ENCODE measurements around the gene RNF32. TPM values are rescaled to one million over a fixed set of nuclear protein-coding genes. Genes with fewer than 3 reads are reported as not detected.

Gene RNF32
- polyA plus RNA-seq, 1 donor (not counting 4 experiments of a cell fraction or from before 2014, with no cell fraction given): 0.34 TPM

DNA sequence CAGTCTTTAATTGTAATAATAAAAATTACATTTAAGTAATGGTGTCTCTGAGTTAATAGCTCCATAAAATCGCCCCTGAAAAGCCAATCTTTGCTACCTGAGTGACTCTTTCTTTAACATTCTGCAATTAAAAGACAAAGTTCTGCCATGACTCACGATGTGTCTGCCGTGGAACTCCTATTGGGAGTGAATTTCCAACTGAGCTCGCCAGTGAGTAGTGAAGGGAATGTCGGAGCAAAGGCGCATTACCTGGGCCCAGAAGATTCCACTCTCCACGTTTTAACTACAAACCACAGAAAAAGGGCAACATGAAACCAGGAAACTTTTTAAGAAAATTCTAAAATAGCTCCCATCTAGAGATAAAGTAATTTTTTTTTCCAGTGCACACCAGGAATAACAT, 36.9 kb upstream of the RNF32 start:
- no peak overlapping the region for H3K9ac ChIP-seq (ENCODE audit: control insufficient read depth, extremely low read depth, insufficient read depth, low read length)
- no peak for FAIRE-seq
- no peaks in the 10 kb centered on the region for H3K4me1 ChIP-seq (ENCODE audit: control insufficient read depth, extremely low read depth, insufficient read depth, low read length)
- H2AFZ ChIP-seq (ENCODE audit: control insufficient read depth, low read length): no peak overlapping the region
- no peak for DNase-seq (ENCODE audit: low read depth, low spot score)
- H3K27ac ChIP-seq (ENCODE audit: control insufficient read depth, insufficient read depth, low read length): no peak overlapping the region
- H3K27me3 ChIP-seq (ENCODE audit: control insufficient read depth, extremely low read depth, insufficient read depth, low read length): peaks cover 2% of the 10 kb centered on the region
- H4K20me1 ChIP-seq (ENCODE audit: control insufficient read depth, extremely low read depth, insufficient read depth, low read length): no peaks in the 10 kb centered on the region
- no peak overlapping the region for H3K4me2 ChIP-seq (ENCODE audit: control insufficient read depth, extremely low read depth, insufficient read depth, low read depth, low read length)
- no peak overlapping the region for H3K4me3 ChIP-seq (ENCODE audit: control insufficient read depth in 2 of 3, extremely low read depth in 1 of 3, insufficient read depth in 2 of 3, low read depth in 1 of 3, low read length in 3 of 3)
- no peaks in the 10 kb centered on the region for H3K36me3 ChIP-seq (ENCODE audit: control insufficient read depth in 2 of 2, extremely low read depth in 1 of 2, insufficient read depth in 2 of 2, low read length in 2 of 2)
- TF ChIP-seq EZH2 (IDR thresholded peaks at IDR 0.05; ENCODE audit: low read length): no peak
- TF ChIP-seq, protein P1, sequence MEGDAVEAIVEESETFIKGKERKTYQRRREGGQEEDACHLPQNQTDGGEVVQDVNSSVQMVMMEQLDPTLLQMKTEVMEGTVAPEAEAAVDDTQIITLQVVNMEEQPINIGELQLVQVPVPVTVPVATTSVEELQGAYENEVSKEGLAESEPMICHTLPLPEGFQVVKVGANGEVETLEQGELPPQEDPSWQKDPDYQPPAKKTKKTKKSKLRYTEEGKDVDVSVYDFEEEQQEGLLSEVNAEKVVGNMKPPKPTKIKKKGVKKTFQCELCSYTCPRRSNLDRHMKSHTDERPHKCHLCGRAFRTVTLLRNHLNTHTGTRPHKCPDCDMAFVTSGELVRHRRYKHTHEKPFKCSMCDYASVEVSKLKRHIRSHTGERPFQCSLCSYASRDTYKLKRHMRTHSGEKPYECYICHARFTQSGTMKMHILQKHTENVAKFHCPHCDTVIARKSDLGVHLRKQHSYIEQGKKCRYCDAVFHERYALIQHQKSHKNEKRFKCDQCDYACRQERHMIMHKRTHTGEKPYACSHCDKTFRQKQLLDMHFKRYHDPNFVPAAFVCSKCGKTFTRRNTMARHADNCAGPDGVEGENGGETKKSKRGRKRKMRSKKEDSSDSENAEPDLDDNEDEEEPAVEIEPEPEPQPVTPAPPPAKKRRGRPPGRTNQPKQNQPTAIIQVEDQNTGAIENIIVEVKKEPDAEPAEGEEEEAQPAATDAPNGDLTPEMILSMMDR (optimal IDR thresholded peaks at IDR 0.05 in 1 of 3, IDR thresholded peaks at IDR 0.05 in 1 of 3, conservative IDR thresholded peaks at IDR 0.05 in 1 of 3; ENCODE audit: extremely low read depth in 1 of 3, insufficient read depth in 2 of 3, low read length in 3 of 3): no peak
- dilution Hi-C loops (cut with MboI; ENCODE audit: extremely low pct_ligation_motif_present, low sequenced_read_pairs): no loop called here
- H3K79me2 ChIP-seq (ENCODE audit: control insufficient read depth, insufficient read depth, low read length): no peaks in the 10 kb centered on the region
- no peaks in the 10 kb centered on the region for H3K9me3 ChIP-seq (ENCODE audit: control insufficient read depth, low read depth, low read length)
- H3K9me1 ChIP-seq (ENCODE audit: control insufficient read depth, extremely low read depth, insufficient read depth, low read length): no peaks in the 10 kb centered on the region

DNA sequence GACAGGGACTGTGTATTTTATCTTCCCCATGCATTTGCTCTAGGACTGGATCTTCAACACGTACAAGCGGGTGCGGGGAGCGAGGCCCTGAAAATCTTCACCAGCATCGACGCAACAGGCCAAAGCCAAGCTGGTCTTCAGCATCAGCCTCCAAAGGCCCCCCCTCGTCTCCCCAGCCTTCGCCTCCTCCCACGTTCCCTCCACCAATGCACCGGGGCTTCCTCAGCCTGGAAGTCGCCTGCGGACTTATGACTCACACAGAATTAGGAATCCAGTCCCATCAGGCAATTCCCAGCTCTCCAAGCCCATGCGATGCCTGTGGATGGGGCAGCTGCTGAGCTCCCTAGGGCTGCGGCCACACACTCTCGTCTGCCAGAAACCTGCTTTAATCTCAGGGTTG, 36.3 kb upstream of the RNF32 start:
- no peak overlapping the region for H3K4me3 ChIP-seq (ENCODE audit: control insufficient read depth in 2 of 3, extremely low read depth in 1 of 3, insufficient read depth in 2 of 3, low read depth in 1 of 3, low read length in 3 of 3)
- no peak overlapping the region for H3K9ac ChIP-seq (ENCODE audit: control insufficient read depth, extremely low read depth, insufficient read depth, low read length)
- no peaks in the 10 kb centered on the region for H3K9me1 ChIP-seq (ENCODE audit: control insufficient read depth, extremely low read depth, insufficient read depth, low read length)
- no peak for FAIRE-seq
- H3K27me3 ChIP-seq (ENCODE audit: control insufficient read depth, extremely low read depth, insufficient read depth, low read length): peaks cover 2% of the 10 kb centered on the region
- TF ChIP-seq EZH2 (IDR thresholded peaks at IDR 0.05; ENCODE audit: low read length): no peak
- TF ChIP-seq, protein P1 (optimal IDR thresholded peaks at IDR 0.05 in 1 of 3, IDR thresholded peaks at IDR 0.05 in 1 of 3, conservative IDR thresholded peaks at IDR 0.05 in 1 of 3; ENCODE audit: extremely low read depth in 1 of 3, insufficient read depth in 2 of 3, low read length in 3 of 3): no peak
- H3K9me3 ChIP-seq (ENCODE audit: control insufficient read depth, low read depth, low read length): no peaks in the 10 kb centered on the region
- dilution Hi-C loops (cut with MboI; ENCODE audit: extremely low pct_ligation_motif_present, low sequenced_read_pairs): no loop called here
- no peaks in the 10 kb centered on the region for H3K36me3 ChIP-seq (ENCODE audit: control insufficient read depth in 2 of 2, extremely low read depth in 1 of 2, insufficient read depth in 2 of 2, low read length in 2 of 2)
- H3K4me1 ChIP-seq (ENCODE audit: control insufficient read depth, extremely low read depth, insufficient read depth, low read length): no peaks in the 10 kb centered on the region
- H3K79me2 ChIP-seq (ENCODE audit: control insufficient read depth, insufficient read depth, low read length): no peaks in the 10 kb centered on the region
- no peak overlapping the region for H3K4me2 ChIP-seq (ENCODE audit: control insufficient read depth, extremely low read depth, insufficient read depth, low read depth, low read length)
- no peaks in the 10 kb centered on the region for H4K20me1 ChIP-seq (ENCODE audit: control insufficient read depth, extremely low read depth, insufficient read depth, low read length)
- no peak for DNase-seq (ENCODE audit: low read depth, low spot score)
- no peak overlapping the region for H2AFZ ChIP-seq (ENCODE audit: control insufficient read depth, low read length)
- no peak overlapping the region for H3K27ac ChIP-seq (ENCODE audit: control insufficient read depth, insufficient read depth, low read length)
